GM18951 (cell line): Measurements from ENCODE around the gene PAF1.
A peak's percentile ranks its signal among the peaks of the same experiment; 100 is the strongest.

ENCODE experiments used
- POLR2A ChIP-seq: IDR thresholded peaks from 4 replicates; pipeline ENCODE4 v1.6.1; 2011; ENCODE audit warnings: mild to moderate bottlenecking; ENCODE audit not compliant: insufficient read length, insufficient read depth; ENCODE audit errors: extremely low read depth
- in situ Hi-C: fragments of 300-500 bp; cut with MboI; formaldehyde crosslinking; loops from one replicate; pipeline ENCODE4 v1.12.0; 2022; ENCODE audit warnings: low sequenced_read_pairs, mixed read lengths, inconsistent platforms; ENCODE audit not compliant: unreplicated experiment

Gene PAF1

GRCh38 chr19:39390751-39391437 is at the start of gene PAF1, which contains the start of gene MED29:
PAF1 (minus strand) TSS chr19:39391106; CDS start chr19:39390864, 242 bp downstream.
MED29 (plus strand) TSS chr19:39391378; CDS start chr19:39391423, 45 bp downstream.
- TF ChIP-seq POLR2A: peak; percentile 98
- in situ Hi-C loops: no loop called here

GRCh38 chr19:39438270-39438934 is 47.5 kb upstream of the PAF1 start:
- in situ Hi-C loops: no loop called here
- TF ChIP-seq POLR2A: no peak

DNA sequence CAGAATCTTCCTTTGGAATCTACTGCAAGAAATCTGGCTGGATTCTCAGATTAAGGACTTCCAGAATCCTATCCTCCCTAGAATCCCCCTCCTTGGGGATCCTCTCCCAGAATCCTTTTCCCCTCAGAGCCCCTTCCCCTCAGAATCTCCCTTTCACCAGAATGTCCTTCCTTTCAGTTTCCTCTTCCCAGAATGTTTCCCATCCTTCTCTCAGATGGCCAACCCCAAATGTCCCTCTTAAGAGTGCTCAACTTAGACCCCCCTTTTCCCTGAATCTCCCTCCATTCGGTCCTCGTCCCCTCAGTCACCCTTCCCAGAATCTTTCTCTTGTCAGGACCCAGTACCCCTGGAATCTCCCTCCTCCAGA is 45.4 kb upstream of the PAF1 start:
- no peak for TF ChIP-seq POLR2A

GRCh38 chr19:39435499-39436349 is 44.8 kb upstream of the PAF1 start, which contains the start of gene RPS16:
RPS16 (minus strand) TSS chr19:39435949; CDS start chr19:39435895, 54 bp downstream.
- in situ Hi-C loops: no loop called here
- peak; percentile 98 for TF ChIP-seq POLR2A

More for the DNA sequence above, 45.4 kb upstream of the PAF1 start:
- in situ Hi-C loops: no loop called here

DNA sequence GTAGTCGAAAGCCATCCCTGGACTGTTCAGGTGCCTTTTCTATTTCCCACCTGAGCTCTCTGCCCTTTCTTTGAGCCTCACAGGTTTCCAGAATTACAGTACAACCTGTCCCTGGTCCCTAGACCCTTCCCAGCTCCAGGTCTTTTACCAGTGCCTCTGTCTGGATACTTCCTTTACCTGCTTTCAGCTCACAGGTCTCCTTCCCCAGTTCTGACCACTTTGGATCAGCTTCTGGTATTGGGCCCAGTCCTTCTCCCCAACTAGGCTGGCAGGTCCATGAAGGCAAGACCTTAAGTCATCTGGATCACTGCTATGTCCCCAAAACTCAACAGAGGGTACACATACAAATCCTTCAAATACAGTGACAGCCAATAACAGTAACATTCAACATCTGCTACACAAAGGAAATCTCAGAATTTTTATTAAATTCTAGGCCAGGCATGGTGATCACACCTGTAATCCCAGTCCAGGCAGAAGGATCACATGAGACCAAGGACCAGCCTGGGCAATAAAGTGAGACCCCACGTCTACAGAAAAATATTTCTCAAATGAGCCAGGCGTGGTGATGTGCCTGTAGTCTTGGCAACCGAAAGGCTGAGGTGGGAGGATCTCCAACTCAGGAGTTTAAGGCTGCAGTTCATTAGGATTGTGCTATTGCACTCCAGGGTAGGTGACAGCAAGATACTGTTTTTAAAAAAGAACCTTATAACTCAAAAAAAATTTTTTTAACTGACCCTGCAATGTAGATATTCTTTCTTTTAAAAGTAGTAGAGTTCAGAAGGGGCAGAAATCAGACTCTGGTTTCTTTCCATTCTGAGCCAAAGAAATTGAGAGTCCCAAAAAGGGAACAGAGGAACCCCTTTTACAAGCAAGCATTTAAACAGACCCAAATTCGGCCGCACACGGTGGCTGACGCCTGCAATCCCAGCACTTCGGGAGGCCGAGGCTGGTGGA is 43.5 kb upstream of the PAF1 start:
- in situ Hi-C loops: no loop called here
- TF ChIP-seq POLR2A: no peak

GRCh38 chr19:39433480-39434079 is 42.7 kb upstream of the PAF1 start:
- in situ Hi-C loops: no loop called here
- TF ChIP-seq POLR2A: no peak

- in situ Hi-C loops: no loop called here
- peak; percentile 38 for TF ChIP-seq POLR2A
Observed at GRCh38 chr19:39432677-39433025, 41.7 kb upstream of the PAF1 start.

DNA sequence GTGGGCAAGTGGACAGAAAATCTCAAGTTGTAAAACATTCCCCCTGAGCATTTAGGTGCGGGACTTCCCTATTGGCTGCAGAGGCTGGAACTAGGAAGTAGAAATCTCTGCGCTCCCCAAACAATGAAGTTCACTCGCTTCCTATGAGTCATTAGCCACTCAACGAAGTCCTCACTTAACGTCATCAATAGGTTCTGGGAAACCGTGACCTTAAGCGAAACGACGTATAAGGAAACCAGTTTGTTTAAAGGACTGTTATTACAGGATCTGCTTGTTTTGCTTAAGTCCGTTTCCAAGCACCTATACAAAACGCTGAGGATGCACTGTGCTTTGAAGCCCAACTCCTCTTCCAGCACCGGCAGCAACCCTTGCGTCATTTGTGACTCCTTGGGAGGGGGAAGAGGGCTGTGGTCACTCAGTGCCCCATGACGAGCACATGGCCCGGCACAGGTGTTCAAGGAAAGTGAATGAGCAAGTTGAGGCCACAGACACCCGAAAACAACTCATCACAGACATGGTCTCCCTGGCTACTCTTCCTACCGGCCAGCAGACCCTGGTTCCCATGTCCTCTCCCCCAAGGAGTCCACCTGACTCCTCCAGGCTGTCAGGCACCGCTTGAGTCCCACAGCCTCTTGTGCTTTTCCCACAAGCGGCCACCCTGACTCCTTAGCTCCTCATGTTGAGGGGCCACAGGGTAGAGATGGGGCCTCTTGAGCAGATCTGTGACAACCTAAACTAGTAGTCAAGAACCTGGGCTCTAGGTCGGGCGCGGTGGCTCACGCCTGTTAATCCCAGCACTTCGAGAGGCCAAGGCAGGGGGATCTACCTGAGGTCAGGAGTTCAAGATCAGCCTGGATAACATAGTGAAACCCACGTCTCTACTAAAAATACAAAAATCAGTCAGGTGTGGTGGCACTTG is 40.0 kb upstream of the PAF1 start:
- in situ Hi-C loops: no loop called here
- TF ChIP-seq POLR2A: peak; percentile 35

GRCh38 chr19:39428283-39429112 is 37.6 kb upstream of the PAF1 start:
- no peak for TF ChIP-seq POLR2A
- in situ Hi-C loops: no loop called here

DNA sequence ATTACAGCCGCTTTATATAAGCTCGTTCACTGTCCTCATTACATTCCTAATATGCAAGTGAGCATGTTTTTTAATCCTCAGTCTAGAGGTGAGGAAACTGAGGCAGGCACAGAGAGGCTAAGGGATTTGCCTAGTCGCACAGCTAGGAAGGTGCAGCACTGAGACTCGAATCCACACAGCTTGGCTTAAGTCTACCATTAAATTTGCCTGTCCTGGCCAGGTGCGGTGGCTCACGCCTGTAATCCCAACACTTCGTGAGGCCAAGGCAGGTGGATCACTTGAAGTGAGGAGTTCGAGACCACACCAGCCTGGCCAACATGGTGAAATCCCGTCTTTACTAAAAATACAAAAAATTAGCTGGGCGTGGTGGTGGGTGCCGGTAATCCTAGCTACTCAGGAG is 36.8 kb upstream of the PAF1 start:
- in situ Hi-C loops: no loop called here
- no peak for TF ChIP-seq POLR2A
